ENCODE results near the gene SPANXN3.
"Not testable (repeated sequence)": the region's sequence is repeated elsewhere in the genome, so short reads cannot be mapped to it uniquely, and the experiment has no call there.

Gene SPANXN3

DNA sequence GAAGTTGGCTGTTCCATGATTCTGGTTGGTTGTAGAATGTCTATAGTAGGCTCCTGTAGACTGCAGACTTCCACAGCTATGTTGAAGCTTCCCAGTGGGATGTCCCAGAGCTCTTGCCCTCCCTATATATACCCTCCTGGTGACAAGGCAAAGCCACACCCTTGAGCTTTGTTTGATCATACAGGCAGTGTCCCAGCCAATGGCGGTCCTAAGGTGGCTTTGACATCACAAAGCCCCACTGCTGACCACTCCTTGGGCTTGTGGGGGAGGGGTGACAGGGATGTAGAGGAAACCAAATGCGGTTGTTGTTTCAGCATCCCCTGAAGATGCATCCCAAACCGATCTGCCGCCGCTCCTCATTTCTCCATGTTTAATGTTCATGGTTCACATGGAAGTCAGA lies at the start of gene SPANXN3:
TSS of gene SPANXN3 (minus strand) at position 101 of the 400 bp plus-strand sequence. CDS start at position 17, 84 bp downstream.
- DNase-seq, result not testable (repeated sequence)

GRCh38 chrX:143536176-143536575 lies 18.9 kb upstream of the SPANXN3 start:
- no peak for DNase-seq

DNA sequence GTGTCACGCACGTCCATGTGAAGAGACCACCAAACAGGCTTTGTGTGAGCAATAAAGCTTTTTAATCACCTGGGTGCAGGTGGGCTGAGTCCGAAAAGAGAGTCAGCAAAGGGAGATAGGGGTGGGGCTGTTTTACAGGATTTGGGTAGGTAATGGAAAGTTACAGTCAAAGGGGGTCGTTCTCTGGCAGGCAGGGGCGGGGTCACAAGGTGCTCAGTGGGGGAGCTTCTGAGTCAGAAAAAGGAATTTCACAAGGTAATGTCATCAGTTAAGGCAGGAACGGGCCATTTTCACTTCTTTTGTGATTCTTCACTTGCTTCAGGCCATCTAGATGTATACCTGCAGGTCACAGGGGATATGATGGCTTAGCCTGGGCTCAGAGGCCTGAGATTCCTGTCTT lies 15.1 kb downstream of the SPANXN3 start:
- DNase-seq, result not testable (repeated sequence)

DNA sequence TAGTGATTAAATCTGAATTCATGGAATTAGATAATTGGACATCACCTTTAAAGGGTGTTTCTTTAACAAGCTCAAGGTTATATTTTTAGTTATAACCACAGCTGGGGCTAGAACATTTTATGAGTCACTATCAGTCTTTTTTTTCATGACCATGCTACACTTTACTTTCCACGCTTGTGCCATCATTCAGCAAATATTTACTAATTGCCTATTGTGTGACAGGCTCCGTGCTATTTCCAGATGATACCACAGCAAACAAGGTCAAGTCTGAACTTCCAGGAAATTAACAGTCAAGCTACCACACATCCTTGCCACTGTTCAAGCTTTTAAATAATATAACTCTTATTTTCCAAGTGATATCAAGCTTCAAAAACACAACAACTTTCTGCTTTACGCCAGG lies 16.5 kb downstream of the SPANXN3 start:
- no peak for DNase-seq

- DNase-seq, result no peak
Measured at GRCh38 chrX:143486105-143486504, 31.2 kb downstream of the SPANXN3 start.

DNA sequence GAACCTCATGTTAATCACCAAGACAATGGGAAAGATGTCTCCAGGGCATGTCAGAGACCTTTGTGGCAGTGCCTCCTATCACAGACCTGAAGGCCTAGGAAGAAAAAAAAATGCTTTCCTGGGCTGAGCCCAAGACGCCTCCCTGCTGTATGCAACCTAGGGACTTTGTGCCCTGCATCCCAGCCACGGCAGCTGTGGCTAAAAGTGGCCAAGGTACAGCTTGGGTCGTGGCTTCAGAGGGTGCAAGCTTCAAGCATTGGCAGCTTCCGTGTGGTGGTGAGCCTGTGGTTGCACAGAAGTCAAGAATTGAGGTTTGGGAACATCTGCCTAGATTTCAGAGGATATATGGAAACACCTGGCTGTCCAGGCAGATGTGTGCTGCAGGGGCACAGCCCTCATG lies 40.5 kb downstream of the SPANXN3 start:
- no peak for DNase-seq

DNA sequence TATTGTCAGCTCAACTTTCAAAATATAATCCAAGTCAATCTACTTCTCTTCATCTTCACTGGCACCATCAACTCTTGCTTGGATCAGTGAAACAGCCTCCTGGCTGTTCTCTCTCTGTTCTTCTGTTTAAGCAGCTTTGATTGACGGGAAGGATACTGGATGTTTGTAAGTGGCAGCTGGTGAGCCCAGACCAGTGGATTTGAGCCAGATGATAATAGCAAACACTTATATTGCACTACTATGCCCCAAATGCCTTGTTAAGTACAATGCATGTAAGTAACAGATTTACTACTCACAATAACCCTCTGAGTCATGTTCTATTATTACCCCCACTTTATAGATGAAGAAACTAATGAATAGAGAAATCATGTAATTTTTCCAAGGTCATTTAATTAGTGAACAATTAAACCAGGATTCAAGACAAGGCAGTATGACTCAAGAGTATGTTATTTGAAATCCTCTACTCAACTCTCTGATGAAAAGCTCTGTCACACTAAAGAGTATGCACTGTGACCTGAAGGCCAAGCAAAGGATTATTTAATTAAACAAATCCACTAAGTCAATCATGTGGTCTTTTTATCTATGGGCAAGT lies 44.8 kb downstream of the SPANXN3 start:
- no peak for DNase-seq

GRCh38 chrX:143466130-143466529 lies 51.1 kb downstream of the SPANXN3 start:
- DNase-seq, result no peak

GRCh38 chrX:143462696-143463095 lies 54.6 kb downstream of the SPANXN3 start:
- DNase-seq, result no peak

GRCh38 chrX:143461606-143462005 lies 55.7 kb downstream of the SPANXN3 start:
- no peak for DNase-seq

All from fibroblast of skin of right quadriceps (primary cell).